NCI-H2171 treated with DMSO at 0.1 percent for 48 hours (cell line): ENCODE data around the gene GPR152.
"Not testable (repeated sequence)": the region's sequence is repeated elsewhere in the genome, so short reads cannot be mapped to it uniquely, and the experiment has no call there.

Experiments
- DNase-seq: peaks from one replicate; lab custom pipeline; 2025; lab: John Stamatoyannopoulos, UW

The GPR152 gene

GRCh38 chr11:67409261-67409666 lies 43.3 kb downstream of the GPR152 start:
- DNase-seq = no peak

GRCh38 chr11:67408437-67409200 lies 43.9 kb downstream of the GPR152 start:
- DNase-seq = no peak

- no peak for DNase-seq
Measured at GRCh38 chr11:67407688-67408163, 44.8 kb downstream of the GPR152 start.

GRCh38 chr11:67406969-67407687 lies 45.4 kb downstream of the GPR152 start:
- DNase-seq = no peak

GRCh38 chr11:67406420-67406968 lies 46.0 kb downstream of the GPR152 start:
- DNase-seq = no peak

- DNase-seq = no peak
Measured at GRCh38 chr11:67405688-67406339, 46.7 kb downstream of the GPR152 start.

GRCh38 chr11:67405196-67405567 lies 47.3 kb downstream of the GPR152 start:
- no peak for DNase-seq

GRCh38 chr11:67404515-67405195 lies 47.9 kb downstream of the GPR152 start:
- no peak for DNase-seq

GRCh38 chr11:67403085-67403484 lies 49.4 kb downstream of the GPR152 start:
- DNase-seq = not testable (repeated sequence)

- not testable (repeated sequence) for DNase-seq
Measured at GRCh38 chr11:67402192-67402839, 50.2 kb downstream of the GPR152 start.

- DNase-seq = peak; percentile 81
Measured at GRCh38 chr11:67401495-67402191, 50.9 kb downstream of the GPR152 start, which contains the start of gene PPP1CA. TSS of gene PPP1CA (minus strand) at chr11:67401858. CDS start at chr11:67401782, 76 bp downstream.
